Bronchial epithelial cell (primary cell): ENCODE results near the gene UNC13A. TPM values are rescaled to one million over a fixed set of nuclear protein-coding genes. Genes with fewer than 3 reads are reported as not detected.
A peak's percentile ranks its signal among the peaks of the same experiment; 100 is the strongest.

Experiments used
- DNase-seq: peaks from one replicate; pipeline ENCODE4 v3.0.0-alpha.2; 2010; ENCODE audit warnings: low read depth
- FAIRE-seq: peaks from 2 replicates; lab custom pipeline; 2011; peaks lifted over from hg19 to GRCh38; lab: Jason Lieb, UNC
- H3K27me3 ChIP-seq: 2 replicates; pipeline ENCODE4 v1.5.1; 2011; ENCODE audit warnings: low read length; ENCODE audit not compliant: control insufficient read depth, insufficient read depth
- H3K36me3 ChIP-seq: 2 replicates; pipeline ENCODE4 v1.5.1; 2011; ENCODE audit warnings: low read length; ENCODE audit not compliant: control insufficient read depth, insufficient read depth
- H3K4me3 ChIP-seq: 2 replicates; pipeline ENCODE4 v1.5.1; 2011; ENCODE audit warnings: mild to moderate bottlenecking, low read depth, low read length, control low read depth
- CTCF ChIP-seq: IDR thresholded peaks from 2 replicates; pipeline ENCODE4 v1.5.1; 2011; ENCODE audit warnings: mild to moderate bottlenecking, moderate library complexity, low read length, control low read depth, inconsistent platforms; ENCODE audit not compliant: insufficient read depth, severe bottlenecking
- total RNA-seq: library from RNA; depleted of rRNA; stranded (reverse); fragments of >200 nt; gene quantifications from 2 replicates; pipeline ENCODE4 v1.2.1, GENCODE V29; 2014

The UNC13A gene
- total RNA-seq, 1 donor from 2014 or later, result under 0.01 TPM

- peak within 1 kb of the TSS; percentile 69 for H3K4me3 ChIP-seq
- H3K36me3 ChIP-seq, result peaks cover 4% of the 10 kb centered on the region
- DNase-seq (peak; percentile 2), FAIRE-seq (no peak)
- H3K27me3 ChIP-seq, result no peaks in the 10 kb centered on the region
- no peak for TF ChIP-seq CTCF
These were observed 31.0 kb upstream of the UNC13A start, which contains the start of gene MAP1S for GRCh38 chr19:17718947-17719711. MAP1S (plus strand) TSS chr19:17719480; CDS start chr19:17719503, 23 bp downstream.

- H3K4me3 ChIP-seq, result no peak overlapping the region
- peak; percentile 48 for DNase-seq
- peaks cover 3% of the 10 kb centered on the region for H3K36me3 ChIP-seq
- FAIRE-seq, result no peak
- no peaks in the 10 kb centered on the region for H3K27me3 ChIP-seq
- no peak for TF ChIP-seq CTCF
These were observed 30.4 kb upstream of the UNC13A start for GRCh38 chr19:17718550-17718946.

GRCh38 chr19:17716309-17716929 lies 28.3 kb upstream of the UNC13A start:
- no peak for DNase-seq
- Histone ChIP-seq H3K36me3 (peaks cover 2% of the 10 kb centered on the region), H3K4me3 (no peak overlapping the region), H3K27me3 (no peaks in the 10 kb centered on the region)
- TF ChIP-seq CTCF, result no peak
- FAIRE-seq, result no peak

GRCh38 chr19:17711851-17712250 lies 23.7 kb upstream of the UNC13A start:
- Histone ChIP-seq H3K36me3 (no peaks in the 10 kb centered on the region), H3K27me3 (no peaks in the 10 kb centered on the region), H3K4me3 (no peak overlapping the region)
- DNase-seq, result no peak
- no peak for TF ChIP-seq CTCF
- no peak for FAIRE-seq

- Histone ChIP-seq H3K36me3 (no peaks in the 10 kb centered on the region), H3K4me3 (no peak overlapping the region), H3K27me3 (no peaks in the 10 kb centered on the region)
- no peak for FAIRE-seq
- peak; percentile 15 for DNase-seq
- TF ChIP-seq CTCF, result no peak
These were observed 18.6 kb upstream of the UNC13A start for GRCh38 chr19:17706750-17707181.
